ENCODE data around the gene COQ7. TPM values are rescaled to one million over a fixed set of nuclear protein-coding genes. Genes with fewer than 3 reads are reported as not detected.
A peak's percentile ranks its signal among the peaks of the same experiment; 100 is the strongest.

The COQ7 gene
- total and polyA plus RNA-seq, 2 experiments from 2014 or later: 36.2 to 38.5 TPM

DNA sequence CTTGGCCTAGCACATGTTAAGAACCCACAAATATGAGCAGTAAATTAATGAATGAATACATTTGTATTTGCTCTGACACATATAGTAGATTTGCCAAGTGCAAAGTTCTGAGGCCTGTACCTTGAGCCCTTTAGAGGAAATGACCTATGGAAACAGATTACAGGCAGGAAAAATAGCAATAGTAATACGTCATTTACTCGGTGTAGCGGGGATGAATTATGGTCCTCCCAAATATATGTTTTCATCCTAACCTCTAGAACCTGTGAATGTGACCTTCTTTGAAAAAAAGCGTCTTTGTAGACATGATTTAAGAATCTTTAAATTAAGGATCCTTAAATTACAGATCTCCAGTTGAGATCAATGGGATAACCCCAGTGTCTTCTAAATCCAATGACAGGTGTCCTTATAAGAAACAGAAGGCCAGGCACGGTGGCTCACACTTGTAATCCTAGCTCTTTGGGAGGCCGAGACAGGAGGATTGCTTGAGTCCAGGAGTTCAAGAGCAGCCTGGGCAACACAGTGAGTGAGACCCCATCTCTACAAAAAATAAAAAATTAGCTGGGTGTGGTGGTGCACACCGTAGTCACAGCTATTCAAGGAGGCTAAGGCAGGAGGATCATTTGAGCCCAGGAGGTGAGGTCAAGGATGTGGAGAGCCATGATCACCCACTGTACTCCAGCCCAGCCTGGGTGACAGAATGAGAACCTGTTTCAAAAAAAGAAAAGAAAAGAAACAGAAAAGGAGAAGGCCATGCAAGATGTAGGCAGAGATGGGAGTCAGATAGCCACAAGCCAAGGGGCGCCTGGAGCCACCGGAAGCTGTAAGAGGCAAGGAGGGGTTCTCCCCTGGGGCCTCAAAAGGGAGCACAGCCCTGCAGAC is 41.2 kb downstream of the COQ7 start:
- Histone ChIP-seq H3K27ac (no peak overlapping the region), H3K27me3 (no peaks in the 10 kb centered on the region), H3K9me3 (ENCODE audit: low read depth) (no peaks in the 10 kb centered on the region), H3K4me3 (no peak overlapping the region), H3K4me1 (ENCODE audit: low read depth) (no peaks in the 10 kb centered on the region), H3K36me3 (no peaks in the 10 kb centered on the region)
- TF ChIP-seq, protein P1, sequence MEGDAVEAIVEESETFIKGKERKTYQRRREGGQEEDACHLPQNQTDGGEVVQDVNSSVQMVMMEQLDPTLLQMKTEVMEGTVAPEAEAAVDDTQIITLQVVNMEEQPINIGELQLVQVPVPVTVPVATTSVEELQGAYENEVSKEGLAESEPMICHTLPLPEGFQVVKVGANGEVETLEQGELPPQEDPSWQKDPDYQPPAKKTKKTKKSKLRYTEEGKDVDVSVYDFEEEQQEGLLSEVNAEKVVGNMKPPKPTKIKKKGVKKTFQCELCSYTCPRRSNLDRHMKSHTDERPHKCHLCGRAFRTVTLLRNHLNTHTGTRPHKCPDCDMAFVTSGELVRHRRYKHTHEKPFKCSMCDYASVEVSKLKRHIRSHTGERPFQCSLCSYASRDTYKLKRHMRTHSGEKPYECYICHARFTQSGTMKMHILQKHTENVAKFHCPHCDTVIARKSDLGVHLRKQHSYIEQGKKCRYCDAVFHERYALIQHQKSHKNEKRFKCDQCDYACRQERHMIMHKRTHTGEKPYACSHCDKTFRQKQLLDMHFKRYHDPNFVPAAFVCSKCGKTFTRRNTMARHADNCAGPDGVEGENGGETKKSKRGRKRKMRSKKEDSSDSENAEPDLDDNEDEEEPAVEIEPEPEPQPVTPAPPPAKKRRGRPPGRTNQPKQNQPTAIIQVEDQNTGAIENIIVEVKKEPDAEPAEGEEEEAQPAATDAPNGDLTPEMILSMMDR (IDR thresholded peaks at IDR 0.05; ENCODE audit: low read depth, low read length): no peak
- DNase-seq (ENCODE audit: low read depth in 1 of 2, low spot score in 1 of 2): no peak

DNA sequence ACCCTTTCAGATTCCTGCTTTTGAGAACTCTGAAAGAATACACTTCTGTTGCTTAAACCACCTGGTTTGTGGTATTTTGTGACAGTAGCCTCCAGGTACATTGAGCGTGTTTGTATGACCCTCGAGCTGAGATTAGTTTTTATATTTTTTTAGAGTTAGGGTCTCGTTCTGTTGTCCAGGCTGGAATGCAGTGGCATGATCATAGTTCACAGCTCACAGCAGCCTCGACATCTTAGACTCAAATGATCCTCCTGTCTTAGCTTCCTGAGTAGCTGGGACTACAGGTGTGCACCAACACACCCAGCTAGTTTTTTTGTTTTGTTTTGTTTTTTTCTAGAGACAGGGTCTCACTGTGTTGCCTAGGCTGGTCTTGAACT is 41.9 kb downstream of the COQ7 start:
- DNase-seq (ENCODE audit: low read depth in 1 of 2, low spot score in 1 of 2): no peak
- no peaks in the 10 kb centered on the region for H3K36me3 ChIP-seq
- TF ChIP-seq, protein P1 (IDR thresholded peaks at IDR 0.05; ENCODE audit: low read depth, low read length): no peak
- H3K4me3 ChIP-seq: no peak overlapping the region
- H3K27ac ChIP-seq: no peak overlapping the region
- H3K27me3 ChIP-seq: peaks cover 1% of the 10 kb centered on the region
- H3K9me3 ChIP-seq (ENCODE audit: low read depth): no peaks in the 10 kb centered on the region
- no peaks in the 10 kb centered on the region for H3K4me1 ChIP-seq (ENCODE audit: low read depth)

DNA sequence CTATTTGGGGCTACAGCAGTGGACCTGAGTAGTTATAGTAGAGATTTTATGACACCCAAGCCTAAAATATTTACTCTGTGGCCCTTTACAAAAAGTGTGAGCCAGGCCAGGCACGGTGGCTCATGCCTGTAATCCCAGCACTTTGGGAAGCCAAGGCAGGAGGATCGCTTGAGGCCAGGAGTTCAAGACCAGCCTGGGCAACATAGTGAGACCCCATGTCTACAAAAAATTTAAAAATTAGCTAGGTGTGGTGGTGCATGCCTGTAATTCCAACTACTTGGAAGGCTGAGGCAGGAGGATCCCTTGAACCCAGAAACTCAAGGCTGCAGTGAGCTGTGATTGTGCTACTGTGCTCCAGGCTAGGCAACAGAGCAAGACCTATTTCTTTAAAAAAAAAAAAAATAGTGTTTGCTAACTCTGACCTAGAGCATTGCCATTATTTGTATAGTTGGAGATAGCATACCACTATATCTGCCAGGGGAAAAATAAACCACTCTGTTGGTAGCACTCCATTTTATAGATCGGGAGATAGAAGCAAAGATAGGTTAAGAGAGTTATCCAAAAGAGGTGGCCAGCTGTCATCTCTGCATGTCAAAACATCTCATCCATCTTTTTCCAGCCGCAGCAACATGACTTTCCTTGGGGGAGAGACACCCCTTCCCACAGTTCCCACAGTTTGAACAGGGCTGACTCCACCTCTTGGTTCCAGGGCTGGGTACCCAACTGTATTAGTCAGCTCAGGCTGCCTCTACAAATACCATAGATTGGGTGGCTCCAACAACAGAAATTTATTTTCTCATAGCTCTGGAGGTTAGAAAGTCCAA is 43.3 kb downstream of the COQ7 start:
- H3K9me3 ChIP-seq (ENCODE audit: low read depth): no peaks in the 10 kb centered on the region
- H3K27me3 ChIP-seq: peaks cover 8% of the 10 kb centered on the region
- H3K36me3 ChIP-seq: no peaks in the 10 kb centered on the region
- TF ChIP-seq, protein P1 (IDR thresholded peaks at IDR 0.05; ENCODE audit: low read depth, low read length): no peak
- DNase-seq (ENCODE audit: low read depth in 1 of 2, low spot score in 1 of 2): no peak
- no peak overlapping the region for H3K27ac ChIP-seq
- no peaks in the 10 kb centered on the region for H3K4me1 ChIP-seq (ENCODE audit: low read depth)
- H3K4me3 ChIP-seq: no peak overlapping the region

DNA sequence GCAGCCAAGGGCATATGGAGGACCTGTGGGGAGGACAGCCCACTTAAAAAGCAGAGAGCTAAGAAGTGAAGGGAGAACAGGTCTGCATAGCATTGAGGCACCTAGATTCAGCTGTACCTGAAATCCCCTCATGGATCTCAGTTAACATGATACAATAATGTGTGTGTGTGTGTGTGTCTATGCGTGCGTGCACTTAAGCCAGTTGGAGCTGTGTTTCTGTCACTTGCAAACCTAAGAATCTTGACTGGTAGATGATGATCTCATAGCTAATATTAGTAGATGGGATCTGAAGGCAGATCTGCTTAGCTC is 44.6 kb downstream of the COQ7 start:
- H3K27me3 ChIP-seq: peaks cover 8% of the 10 kb centered on the region
- H3K4me3 ChIP-seq: no peak overlapping the region
- no peaks in the 10 kb centered on the region for H3K4me1 ChIP-seq (ENCODE audit: low read depth)
- DNase-seq (ENCODE audit: low read depth in 1 of 2, low spot score in 1 of 2): no peak
- TF ChIP-seq, protein P1 (IDR thresholded peaks at IDR 0.05; ENCODE audit: low read depth, low read length): no peak
- no peaks in the 10 kb centered on the region for H3K36me3 ChIP-seq
- no peaks in the 10 kb centered on the region for H3K9me3 ChIP-seq (ENCODE audit: low read depth)
- H3K27ac ChIP-seq: no peak overlapping the region

DNA sequence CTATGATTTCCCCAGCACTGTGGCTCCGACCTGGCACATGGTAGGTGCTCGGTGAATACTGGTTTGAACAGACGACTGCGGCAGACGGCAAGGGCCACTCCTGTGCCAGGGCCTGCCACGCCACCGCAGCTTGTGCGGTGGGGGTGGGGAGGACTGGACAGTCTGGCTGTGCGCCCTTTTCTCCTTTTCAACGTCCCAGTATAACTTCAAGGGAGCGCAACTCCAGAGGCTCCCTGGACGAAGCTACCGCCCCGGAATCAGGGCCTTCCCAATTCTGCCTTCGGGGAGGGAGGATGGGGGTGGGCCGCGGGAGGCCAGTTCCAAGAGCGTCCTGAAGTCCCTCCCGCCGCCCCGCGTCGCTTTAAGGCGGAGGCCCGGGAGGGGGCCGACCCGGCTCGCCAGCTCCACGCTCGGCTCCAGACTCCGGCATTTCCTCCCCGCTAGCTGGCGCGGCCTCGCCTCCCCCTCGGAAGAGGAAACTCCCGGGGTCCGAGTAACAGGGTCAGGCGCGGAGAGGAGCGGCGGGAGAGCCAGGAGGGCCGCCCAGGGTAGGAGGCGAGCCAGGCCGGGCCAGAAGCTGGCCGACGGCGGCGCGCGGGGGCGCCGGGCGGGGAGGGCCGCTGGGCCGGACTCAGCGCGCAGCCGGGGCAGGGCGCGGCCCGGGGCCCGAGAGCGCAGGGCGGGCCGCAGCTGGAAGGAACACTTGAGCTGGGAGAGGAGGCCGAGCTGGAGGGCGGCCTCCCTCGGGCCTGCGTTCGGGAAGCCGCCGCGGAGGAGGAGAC is 46.4 kb downstream of the COQ7 start, which contains the start of gene ITPRIPL2:
Gene ITPRIPL2, plus strand, starts transcription at position 388 of the 782 bp plus-strand sequence. CDS start 498 bp downstream, outside the sequence.
- no peak within 1 kb of the TSS for H3K27ac ChIP-seq
- TF ChIP-seq, protein P1 (IDR thresholded peaks at IDR 0.05; ENCODE audit: low read depth, low read length): no peak

More for the DNA sequence above, 46.4 kb downstream of the COQ7 start, which contains the start of gene ITPRIPL2:
- Histone ChIP-seq H3K27me3 (peaks cover 8% of the 10 kb centered on the region), H3K4me1 (ENCODE audit: low read depth) (no peaks in the 10 kb centered on the region), H3K9me3 (ENCODE audit: low read depth) (no peaks in the 10 kb centered on the region), H3K36me3 (no peaks in the 10 kb centered on the region), H3K4me3 (peak within 1 kb of the TSS; percentile 43)
- peak; percentile 71 to 97 for DNase-seq (ENCODE audit: low read depth in 1 of 2, low spot score in 1 of 2)

Data from cardiac muscle cell (in vitro differentiated cells and primary cell).